Colonic mucosa (tissue), 4 donors: ENCODE data around the gene DPP6. TPM values are rescaled to one million over a fixed set of nuclear protein-coding genes. Genes with fewer than 3 reads are reported as not detected.

Experiments
- DNase-seq: peaks from one replicate; pipeline ENCODE4 v3.0.0-alpha.2; 2020
- H3K27ac ChIP-seq: fragments of 200-600 bp; one replicate; pipeline ENCODE4 v1.8.0; 2021
- H3K27me3 ChIP-seq: fragments of 200-600 bp; one replicate; pipeline ENCODE4 v1.8.0; 2021
- H3K36me3 ChIP-seq: fragments of 200-600 bp; one replicate; pipeline ENCODE4 v1.8.0; 2021
- H3K4me1 ChIP-seq: fragments of 200-600 bp; one replicate; pipeline ENCODE4 v1.8.0; 2021; ENCODE audit warnings: mild to moderate bottlenecking
- H3K4me3 ChIP-seq: fragments of 200-600 bp; one replicate; pipeline ENCODE4 v1.8.0; 2021
- H3K9ac ChIP-seq, 2 donors: one replicate each; pipeline ENCODE4 v1.7.0; 2013; ENCODE audit warnings: control low read depth in 2 of 2, low read depth in 2 of 2, low read length in 2 of 2
- H3K9me3 ChIP-seq: fragments of 200-600 bp; one replicate; pipeline ENCODE4 v1.8.0; 2021
- CTCF ChIP-seq: fragments of 200-600 bp; IDR thresholded peaks from one replicate; pipeline ENCODE4 v1.8.0; 2022; ENCODE audit warnings: antibody characterized with exemption, mild to moderate bottlenecking
- intact Hi-C: fragments of 100-400 bp; cut with DNase I; formaldehyde crosslinking; loops from one replicate; pipeline ENCODE4 v1.14.1; 2022
- total RNA-seq, 2 donors: library from RNA; stranded (reverse); fragmentation: NEBNext Ultra II Directional in 1 of 2; extraction: Animal tissue kit (Norgen Biotek cat#: 25700) in 1 of 2; gene quantifications; one replicate each; pipeline ENCODE4 v1.2.1, GENCODE V29; 2021
- donor health status: healthy.
- donor health status: DM: no; HTN: no; CAD: no.
- donor health status: DM: no; HTN: no; CAD: no.

The DPP6 gene
- total RNA-seq, 2 donors from 2014 or later, result 0.17 to 3.9 TPM

- H3K36me3 ChIP-seq, result no peaks in the 10 kb centered on the region
- H3K27ac ChIP-seq, result no peak overlapping the region
- DNase-seq, result no peak
- H3K4me1 ChIP-seq, result no peaks in the 10 kb centered on the region
- intact Hi-C loops, result no loop called here
- no peak for TF ChIP-seq CTCF
- no peaks in the 10 kb centered on the region for H3K27me3 ChIP-seq
- no peaks in the 10 kb centered on the region for H3K9me3 ChIP-seq
- H3K9ac ChIP-seq, result no peak overlapping the region
- no peak overlapping the region for H3K4me3 ChIP-seq
Observed at GRCh38 chr7:154649015-154649414, 596.8 kb downstream of the DPP6 start.

GRCh38 chr7:154649434-154649833 is 597.2 kb downstream of the DPP6 start:
- Histone ChIP-seq H3K9me3 (no peaks in the 10 kb centered on the region), H3K4me3 (no peak overlapping the region), H3K27me3 (no peaks in the 10 kb centered on the region), H3K27ac (no peak overlapping the region), H3K4me1 (no peaks in the 10 kb centered on the region), H3K9ac (no peak overlapping the region), H3K36me3 (no peaks in the 10 kb centered on the region)
- no peak for TF ChIP-seq CTCF
- intact Hi-C loops, result no loop called here
- no peak for DNase-seq

- Histone ChIP-seq H3K9me3 (no peaks in the 10 kb centered on the region), H3K4me3 (no peak overlapping the region), H3K36me3 (no peaks in the 10 kb centered on the region), H3K27ac (no peak overlapping the region), H3K27me3 (no peaks in the 10 kb centered on the region), H3K4me1 (no peaks in the 10 kb centered on the region), H3K9ac (no peak overlapping the region)
- TF ChIP-seq CTCF, result no peak
- intact Hi-C loops, result no loop called here
- no peak for DNase-seq
Observed at GRCh38 chr7:154650275-154650674, 598.1 kb downstream of the DPP6 start.

GRCh38 chr7:154651501-154651900 is 599.3 kb downstream of the DPP6 start:
- intact Hi-C loops, result no loop called here
- H3K9me3 ChIP-seq, result no peaks in the 10 kb centered on the region
- TF ChIP-seq CTCF, result no peak
- no peak overlapping the region for H3K27ac ChIP-seq
- H3K27me3 ChIP-seq, result no peaks in the 10 kb centered on the region
- H3K4me1 ChIP-seq, result no peaks in the 10 kb centered on the region
- no peak overlapping the region for H3K4me3 ChIP-seq
- DNase-seq, result no peak
- no peaks in the 10 kb centered on the region for H3K36me3 ChIP-seq
- no peak overlapping the region for H3K9ac ChIP-seq

GRCh38 chr7:154652564-154652963 is 600.4 kb downstream of the DPP6 start:
- intact Hi-C loops, result no loop called here
- DNase-seq, result no peak
- H3K27me3 ChIP-seq, result no peaks in the 10 kb centered on the region
- H3K4me3 ChIP-seq, result no peak overlapping the region
- no peak overlapping the region for H3K9ac ChIP-seq
- no peak for TF ChIP-seq CTCF
- H3K9me3 ChIP-seq, result no peaks in the 10 kb centered on the region
- no peak overlapping the region for H3K27ac ChIP-seq
- H3K4me1 ChIP-seq, result no peaks in the 10 kb centered on the region
- H3K36me3 ChIP-seq, result no peaks in the 10 kb centered on the region

- no peak for TF ChIP-seq CTCF
Observed at GRCh38 chr7:154653281-154653680, 601.1 kb downstream of the DPP6 start.

More at GRCh38 chr7:154653281-154653680, 601.1 kb downstream of the DPP6 start:
- no peak for DNase-seq
- H3K27ac ChIP-seq, result no peak overlapping the region
- H3K4me1 ChIP-seq, result no peaks in the 10 kb centered on the region
- H3K27me3 ChIP-seq, result no peaks in the 10 kb centered on the region
- H3K36me3 ChIP-seq, result no peaks in the 10 kb centered on the region
- no peaks in the 10 kb centered on the region for H3K9me3 ChIP-seq
- H3K4me3 ChIP-seq, result no peak overlapping the region
- H3K9ac ChIP-seq, result no peak overlapping the region
- intact Hi-C loops, result no loop called here
